ENCODE data around the gene OR10T2.

GRCh38 chr1:158398818-158399514, at the start of gene OR10T2:
- TF ChIP-seq CTCF (IDR thresholded peaks at IDR 0.05 in 4 of 5, conservative IDR thresholded peaks at IDR 0.05 in 1 of 5) (no peak), POLR2A (IDR thresholded peaks at IDR 0.05) (no peak)
